B cell (primary cell): ENCODE data around the gene CBX5. TPM values are rescaled to one million over a fixed set of nuclear protein-coding genes. Genes with fewer than 3 reads are reported as not detected.
"Not testable (repeated sequence)": the region's sequence is repeated elsewhere in the genome, so short reads cannot be mapped to it uniquely, and the experiment has no call there.

ENCODE experiments used
- ATAC-seq: fragments of 200-7000 bp; cut with Tn5 transposase; one replicate; pipeline ENCODE4 v1.10.0; 2021; ENCODE audit warnings: low read depth, mild to moderate bottlenecking, moderate number of reproducible peaks, moderate library complexity
- CTCF ChIA-PET: fragments of 350-600 bp; sonication (Branson Sonifier 250); formaldehyde crosslinking; loops from one replicate; lab custom pipeline; 2021; ENCODE audit warnings: antibody characterized with exemption, inconsistent platforms; lab: Charles Lee
- POLR2A ChIA-PET: fragments of 350-600 bp; sonication (Branson Sonifier 250); formaldehyde crosslinking; loops from one replicate; lab custom pipeline; 2021; ENCODE audit warnings: antibody characterized with exemption; lab: Charles Lee
- DNase-seq: peaks from one replicate; pipeline ENCODE4 v3.0.0; 2013
- H2AFZ ChIP-seq: 2 replicates; pipeline ENCODE4 v1.6.1; 2012; ENCODE audit warnings: mild to moderate bottlenecking, low read depth, low read length; ENCODE audit not compliant: insufficient read depth, poor library complexity, severe bottlenecking
- H3K27ac ChIP-seq, 2 donors: 1 replicate in 1 of 2; 2 replicates in 1 of 2; pipeline ENCODE4 v1.5.1; 2012 to 2013; ENCODE audit warnings: low read length in 2 of 2, mild to moderate bottlenecking in 2 of 2, moderate library complexity in 1 of 2
- H3K27me3 ChIP-seq, 4 experiments: fragments of 200-600 bp in 1 of 4; sonication (generic) in 1 of 4; replicated peaks in 1 of 4; 1 replicate in 2 of 4; 2 replicates in 2 of 4; pipeline versions ENCODE4 v1.6.1 to v1.7.0; 2013 to 2016; ENCODE audit warnings: low read length in 3 of 4, mild to moderate bottlenecking in 2 of 4, mixed read lengths in 1 of 4, moderate library complexity in 1 of 4; ENCODE audit not compliant: insufficient read depth in 4 of 4, control insufficient read depth in 3 of 4; ENCODE audit errors: control extremely low read depth in 1 of 4
- H3K36me3 ChIP-seq, 2 experiments: replicated peaks in 1 of 2; 1 replicate in 1 of 2; 2 replicates in 1 of 2; pipeline versions ENCODE4 v1.6.1 to v1.7.1; 2013; ENCODE audit warnings: low read length in 1 of 2; ENCODE audit not compliant: insufficient read depth in 2 of 2, control insufficient read depth in 1 of 2; ENCODE audit errors: control extremely low read depth in 1 of 2, extremely low read depth in 1 of 2
- H3K4me1 ChIP-seq, 2 donors: fragments of 200-600 bp in 1 of 2; sonication (generic) in 1 of 2; 1 replicate in 1 of 2; 2 replicates in 1 of 2; pipeline versions ENCODE4 v1.5.1 to v1.6.1; 2013 to 2017; ENCODE audit warnings: low read length in 2 of 2; ENCODE audit not compliant: control insufficient read depth in 2 of 2, insufficient read depth in 2 of 2
- H3K4me2 ChIP-seq: replicated peaks from 2 replicates; pipeline ENCODE3; 2012; ENCODE audit warnings: mild to moderate bottlenecking, low read depth, low read length; ENCODE audit not compliant: poor library complexity, severe bottlenecking
- H3K4me3 ChIP-seq, 5 experiments: fragments of 200-600 bp in 1 of 5; sonication (generic) in 1 of 5; 1 replicate in 3 of 5; 2 replicates in 2 of 5; pipeline versions ENCODE4 v1.5.1 to v1.7.0; 2011 to 2016; ENCODE audit warnings: low read length in 4 of 5, mild to moderate bottlenecking in 4 of 5, low read depth in 2 of 5, control low read depth in 1 of 5, moderate library complexity in 1 of 5; ENCODE audit not compliant: insufficient read depth in 1 of 5; ENCODE audit errors: control extremely low read depth in 1 of 5, extremely low read depth in 1 of 5
- H3K79me2 ChIP-seq: fragments of 200-600 bp; sonication (generic); one replicate; pipeline ENCODE4 v1.6.0; 2016; ENCODE audit warnings: low read length; ENCODE audit not compliant: control insufficient read depth, insufficient read depth
- H3K9ac ChIP-seq: fragments of 200-600 bp; sonication (generic); 2 replicates; pipeline ENCODE4 v1.6.1; 2017; ENCODE audit warnings: mild to moderate bottlenecking, low read length, moderate library complexity
- H3K9me3 ChIP-seq, 3 donors: one replicate each; pipeline versions ENCODE4 v1.6.1 to v1.7.1; 2013; ENCODE audit warnings: low read length in 2 of 3; ENCODE audit not compliant: control insufficient read depth in 2 of 3, insufficient read depth in 1 of 3; ENCODE audit errors: control extremely low read depth in 1 of 3
- H4K20me1 ChIP-seq: 2 replicates; pipeline ENCODE4 v1.6.0; 2012; ENCODE audit warnings: mild to moderate bottlenecking, low read length; ENCODE audit not compliant: insufficient read depth, control insufficient read depth, poor library complexity, severe bottlenecking
- H3K27ac Mint-ChIP-seq: one replicate; pipeline ENCODE4 v1.8.0; 2021; ENCODE audit warnings: mixed read lengths
- H3K27me3 Mint-ChIP-seq: one replicate; pipeline ENCODE4 v1.8.0; 2021; ENCODE audit warnings: mixed read lengths
- H3K4me1 Mint-ChIP-seq: one replicate; pipeline ENCODE4 v1.8.0; 2021; ENCODE audit warnings: mixed read lengths
- H3K4me3 Mint-ChIP-seq: one replicate; pipeline ENCODE4 v1.8.0; 2021; ENCODE audit warnings: mixed read lengths
- H3K9me3 Mint-ChIP-seq: one replicate; pipeline ENCODE4 v1.8.0; 2022; ENCODE audit warnings: mixed read lengths; ENCODE audit not compliant: insufficient read depth
- CTCF ChIP-seq: fragments of 200-600 bp; IDR thresholded peaks from one replicate; pipeline ENCODE4 v1.8.0; 2022; ENCODE audit warnings: antibody characterized with exemption, mild to moderate bottlenecking
- EZH2 ChIP-seq: IDR thresholded peaks from 2 replicates; pipeline ENCODE4 v1.6.1; 2012; ENCODE audit warnings: borderline replicate concordance, low read depth, mild to moderate bottlenecking, moderate library complexity, low read length; ENCODE audit not compliant: insufficient read depth, poor library complexity, severe bottlenecking
- WGBS: methylation state at CpG from one replicate; pipeline ENCODE4 v1.1.5; 2013; ENCODE audit warnings: missing lambda C conversion rate; ENCODE audit not compliant: insufficient coverage; 5-methylcytosine and 5-hydroxymethylcytosine counted together
- intact Hi-C: fragments of 100-400 bp; cut with micrococcal nuclease; formaldehyde crosslinking; loops from one replicate; pipeline ENCODE4 v1.10.0; 2022
- polyA plus RNA-seq: library from polyadenylated mRNA; depleted of rRNA; stranded (reverse); fragments of >200 nt; gene quantifications from 2 replicates; pipeline ENCODE4 v1.2.3, GENCODE V29; 2012
- total RNA-seq, 2 donors: library from RNA; stranded (reverse); fragments of 120-200 nt in 1 of 2; gene quantifications; 1 replicate in 1 of 2; 2 replicates in 1 of 2; pipeline versions ENCODE4 v1.2.3 to v1.2.4, GENCODE V29; 2013 to 2022

The CBX5 gene
- total and polyA plus RNA-seq, 2 donors (not counting 1 experiment from before 2014, with no cell fraction given) = 10.5 to 66.2 TPM

DNA sequence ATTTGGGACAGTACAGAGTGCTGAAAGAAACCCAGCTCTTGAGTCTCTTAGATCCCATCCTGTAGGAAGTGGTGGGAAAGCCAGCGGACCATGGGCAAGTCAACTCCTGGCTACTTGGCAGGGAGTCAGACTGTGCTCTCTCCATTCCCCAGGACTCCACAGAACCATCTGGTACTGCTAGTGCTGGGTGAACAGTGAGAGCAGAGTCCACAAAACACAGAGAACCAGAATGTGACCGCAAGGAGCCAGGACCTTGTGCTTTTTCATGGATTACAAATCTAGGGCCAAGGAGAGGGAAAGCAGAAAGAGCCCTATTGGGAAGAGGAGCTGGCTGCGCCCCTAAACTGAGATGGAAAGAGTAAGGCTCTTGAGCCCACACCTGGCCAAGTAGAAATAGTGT is 48.7 kb downstream of the CBX5 start:
- H3K79me2 ChIP-seq, H3K9ac ChIP-seq, H3K9me3 Mint-ChIP-seq, H3K36me3 ChIP-seq, DNase-seq, H2AFZ ChIP-seq, H3K4me2 ChIP-seq, ATAC-seq, H3K27ac Mint-ChIP-seq, H3K4me3 Mint-ChIP-seq, H4K20me1 ChIP-seq, intact Hi-C loops, CTCF ChIA-PET, H3K4me3 ChIP-seq, H3K9me3 ChIP-seq, H3K27me3 ChIP-seq, H3K27ac ChIP-seq, H3K27me3 Mint-ChIP-seq: not testable (repeated sequence)
- POLR2A ChIA-PET = interaction anchor here (0.7 kb wide), 1 partner anchor 121 kb away, joined by 4 read pairs; no protein-coding TSS in a partner anchor
- WGBS = 100% methylated on average over 3 of the region's 3 CpGs
- H3K4me1 ChIP-seq = peaks cover 11 to 17% of the 10 kb centered on the region in 2 donors
- peaks cover 17% of the 10 kb centered on the region for H3K4me1 Mint-ChIP-seq

GRCh38 chr12:54230555-54230954 is 49.4 kb downstream of the CBX5 start:
- DNase-seq (no peak), ATAC-seq (no peak)
- Histone ChIP-seq H3K79me2 (no peaks in the 10 kb centered on the region), H3K27me3 (no peaks in the 10 kb centered on the region), H3K27ac (no peak overlapping the region), H2AFZ (no peak overlapping the region), H3K4me3 (no peak overlapping the region), H3K36me3 (peaks cover 0 to 3% of the 10 kb centered on the region in 2 experiments), H3K4me2 (no peak overlapping the region), H3K9ac (no peak overlapping the region), H4K20me1 (no peaks in the 10 kb centered on the region), H3K4me1 (peaks cover 11 to 17% of the 10 kb centered on the region in 2 donors), H3K9me3 (no peaks in the 10 kb centered on the region)
- intact Hi-C loops = no loop called here
- Mint-ChIP-seq H3K27ac (no peak overlapping the region), H3K4me1 (peaks cover 17% of the 10 kb centered on the region), H3K4me3 (no peak overlapping the region), H3K9me3 (no peaks in the 10 kb centered on the region), H3K27me3 (no peaks in the 10 kb centered on the region)
- TF ChIP-seq EZH2 = no peak
- no peak for TF ChIP-seq CTCF
- CTCF ChIA-PET = no interaction called here
- WGBS = 100% methylated on average over 2 of the region's 2 CpGs
- POLR2A ChIA-PET = no interaction called here
